IMR-90 (cell line): ENCODE data around the gene AFF2. TPM values are rescaled to one million over a fixed set of nuclear protein-coding genes. Genes with fewer than 3 reads are reported as not detected.

Source experiments
- ATAC-seq: fragments of 200-7000 bp; cut with Tn5 transposase; 2 replicates; pipeline ENCODE4 v1.9.1; 2020; ENCODE audit warnings: low read depth, mild to moderate bottlenecking, moderate library complexity
- BruUV-seq: library from RNA; stranded (reverse); fragments of 400-500 nt; replicated peaks from 2 replicates; lab custom pipeline; 2021; lab: Mats Ljungman, UMichigan
- CTCF ChIA-PET: fragments of 300-600 bp; formaldehyde crosslinking; extraction: SDS; loops from one replicate; lab custom pipeline; 2021; ENCODE audit warnings: antibody characterized with exemption; lab: Yijun Ruan, JAX
- POLR2A ChIA-PET: fragments of 300-600 bp; sonication (Branson Sonifier 250); formaldehyde crosslinking; loops from one replicate; lab custom pipeline; 2022; ENCODE audit warnings: antibody characterized with exemption; ENCODE audit not compliant: unreplicated experiment; lab: Charles Lee
- DNase-seq: peaks from one replicate; pipeline ENCODE4 v3.0.0; 2013
- H2AFZ ChIP-seq: replicated peaks from 2 replicates; pipeline ENCODE3; 2013; ENCODE audit warnings: low read length, mild to moderate bottlenecking; ENCODE audit not compliant: poor library complexity
- H2AK5ac ChIP-seq: 2 replicates; pipeline ENCODE4 v1.6.1; 2013; ENCODE audit warnings: low read depth, low read length, inconsistent platforms
- H2AK9ac ChIP-seq: replicated peaks from 2 replicates; pipeline ENCODE3; 2013; ENCODE audit warnings: mild to moderate bottlenecking, low read depth, low read length, moderate library complexity; ENCODE audit not compliant: poor library complexity
- H2BK120ac ChIP-seq: 2 replicates; pipeline ENCODE4 v1.6.1; 2013; ENCODE audit warnings: low read depth, low read length, inconsistent platforms
- H2BK15ac ChIP-seq: 3 replicates; pipeline ENCODE4 v1.6.1; 2013; ENCODE audit warnings: low read depth, low read length, inconsistent platforms
- H2BK20ac ChIP-seq: 2 replicates; pipeline ENCODE4 v1.6.1; 2013; ENCODE audit warnings: low read depth, mild to moderate bottlenecking, inconsistent platforms, low read length, moderate library complexity
- H2BK5ac ChIP-seq: 2 replicates; pipeline ENCODE4 v1.6.1; 2013; ENCODE audit warnings: mild to moderate bottlenecking, low read depth, low read length, inconsistent platforms; ENCODE audit not compliant: poor library complexity, severe bottlenecking
- H3K14ac ChIP-seq: replicated peaks from 2 replicates; pipeline ENCODE4 v1.6.1; 2013; ENCODE audit warnings: low read depth, low read length, inconsistent platforms
- H3K18ac ChIP-seq: 2 replicates; pipeline ENCODE4 v1.6.1; 2013; ENCODE audit warnings: low read depth, low read length, control low read depth
- H3K23ac ChIP-seq: 2 replicates; pipeline ENCODE4 v1.6.1; 2013; ENCODE audit warnings: low read depth, low read length, inconsistent platforms
- H3K27ac ChIP-seq: 2 replicates; pipeline ENCODE4 v1.5.1; 2013; ENCODE audit warnings: mild to moderate bottlenecking, control low read depth, low read length; ENCODE audit not compliant: insufficient read depth
- H3K27me3 ChIP-seq: 2 replicates; pipeline ENCODE4 v1.6.1; 2013; ENCODE audit warnings: low read length; ENCODE audit not compliant: control insufficient read depth, insufficient read depth
- H3K36me3 ChIP-seq: 2 replicates; pipeline ENCODE4 v1.6.1; 2013; ENCODE audit warnings: low read length, mixed read lengths; ENCODE audit not compliant: control insufficient read depth, insufficient read depth
- H3K4ac ChIP-seq: 2 replicates; pipeline ENCODE4 v1.6.1; 2013; ENCODE audit warnings: low read depth, low read length, inconsistent platforms
- H3K4me1 ChIP-seq: 2 replicates; pipeline ENCODE4 v1.6.1; 2013; ENCODE audit warnings: low read length, mixed read lengths; ENCODE audit not compliant: control insufficient read depth, insufficient read depth
- H3K4me2 ChIP-seq: 2 replicates; pipeline ENCODE4 v1.6.1; 2013; ENCODE audit warnings: low read depth, mild to moderate bottlenecking, control low read depth, low read length, moderate library complexity
- H3K4me3 ChIP-seq: 2 replicates; pipeline ENCODE4 v1.5.1; 2013; ENCODE audit warnings: low read depth, mild to moderate bottlenecking, control low read depth, low read length, moderate library complexity; ENCODE audit not compliant: insufficient read depth
- H3K56ac ChIP-seq: 2 replicates; pipeline ENCODE4 v1.6.1; 2013; ENCODE audit warnings: low read length, inconsistent platforms; ENCODE audit not compliant: insufficient read depth; ENCODE audit errors: extremely low read depth
- H3K79me1 ChIP-seq, 2 experiments: 2 replicates each; pipeline ENCODE4 v1.6.1; 2013; ENCODE audit warnings: low read length in 2 of 2, inconsistent platforms in 1 of 2, low read depth in 1 of 2
- H3K9ac ChIP-seq: 2 replicates; pipeline ENCODE4 v1.6.1; 2013; ENCODE audit warnings: low read depth, low read length, control low read depth
- H3K9me1 ChIP-seq: 2 replicates; pipeline ENCODE4 v1.6.1; 2013; ENCODE audit warnings: low read length, inconsistent platforms; ENCODE audit not compliant: insufficient read depth
- H3K9me3 ChIP-seq: 2 replicates; pipeline ENCODE4 v1.6.1; 2013; ENCODE audit warnings: low read length; ENCODE audit not compliant: control insufficient read depth, insufficient read depth
- H4K20me1 ChIP-seq: 2 replicates; pipeline ENCODE4 v1.6.1; 2013; ENCODE audit warnings: low read length, inconsistent platforms; ENCODE audit not compliant: insufficient read depth
- H4K5ac ChIP-seq: 2 replicates; pipeline ENCODE4 v1.6.1; 2013; ENCODE audit warnings: mild to moderate bottlenecking, low read depth, low read length, control low read depth
- H4K8ac ChIP-seq, 2 experiments: 2 replicates each; pipeline ENCODE4 v1.6.1; 2013; ENCODE audit warnings: low read depth in 2 of 2, low read length in 2 of 2, control low read depth in 1 of 2, inconsistent platforms in 1 of 2
- H4K91ac ChIP-seq: 2 replicates; pipeline ENCODE4 v1.6.1; 2013; ENCODE audit warnings: low read depth, low read length, inconsistent platforms; ENCODE audit not compliant: insufficient read depth
- BHLHE40 ChIP-seq: fragments of 150-350 bp; IDR thresholded peaks from 2 replicates; pipeline ENCODE4 v1.6.1; 2016; ENCODE audit warnings: mild to moderate bottlenecking, low read depth, low read length
- MAFK ChIP-seq: IDR thresholded peaks from 2 replicates; pipeline ENCODE4 v1.6.1; 2012; ENCODE audit warnings: low read depth, low read length, improper control_type of control experiment
- MAZ ChIP-seq: IDR thresholded peaks from 2 replicates; pipeline ENCODE4 v1.6.1; 2012; ENCODE audit warnings: low read depth, mild to moderate bottlenecking, low read length, improper control_type of control experiment, moderate library complexity, borderline replicate concordance
- MXI1 ChIP-seq: IDR thresholded peaks from 2 replicates; pipeline ENCODE4 v1.6.1; 2012; ENCODE audit warnings: low read depth, mild to moderate bottlenecking, low read length, moderate library complexity, borderline replicate concordance
- NFE2L2 ChIP-seq: fragments of 150-350 bp; IDR thresholded peaks from 2 replicates; pipeline ENCODE4 v1.6.1; 2016; ENCODE audit warnings: low read depth, mild to moderate bottlenecking, low read length
- POLR2A ChIP-seq: IDR thresholded peaks from 2 replicates; pipeline ENCODE4 v1.6.1; 2012; ENCODE audit warnings: mild to moderate bottlenecking, low read depth, low read length
- RAD21 ChIP-seq: IDR thresholded peaks from 2 replicates; pipeline ENCODE4 v1.6.1; 2012; ENCODE audit warnings: low read length, improper control_type of control experiment
- RCOR1 ChIP-seq: IDR thresholded peaks from 2 replicates; pipeline ENCODE4 v1.6.1; 2012; ENCODE audit warnings: mild to moderate bottlenecking, low read length, improper control_type of control experiment; ENCODE audit not compliant: insufficient replicate concordance
- RFX5 ChIP-seq: IDR thresholded peaks from 2 replicates; pipeline ENCODE4 v1.8.0; 2012; ENCODE audit warnings: low read depth, mild to moderate bottlenecking, low read length, moderate library complexity
- USF2 ChIP-seq: fragments of 150-350 bp; IDR thresholded peaks from 2 replicates; pipeline ENCODE4 v1.6.1; 2017; ENCODE audit warnings: mild to moderate bottlenecking, antibody characterized with exemption, low read length, low read depth
- WGBS, 2 experiments: methylation state at CpG; one replicate each; pipeline versions ENCODE4 v1.1.5 to v1.1.7; 2013; ENCODE audit warnings: missing lambda C conversion rate in 2 of 2; ENCODE audit not compliant: insufficient read length in 1 of 2; ENCODE audit errors: extremely low coverage in 2 of 2; 5-methylcytosine and 5-hydroxymethylcytosine counted together
- dilution Hi-C: fragments of 300-500 bp; cut with HindIII; formaldehyde crosslinking; loops from one replicate; pipeline ENCODE4 v1.14.3; 2018; ENCODE audit warnings: low sequenced_read_pairs; ENCODE audit not compliant: unreplicated experiment
- in situ Hi-C: fragments of 300-500 bp; cut with MboI; formaldehyde crosslinking; loops from 3 replicates; pipeline ENCODE4 v1.14.3; 2019; ENCODE audit warnings: low sequenced_read_pairs, inconsistent platforms, mixed read lengths
- intact Hi-C: fragments of 100-400 bp; cut with micrococcal nuclease; formaldehyde crosslinking; loops from 2 replicates; pipeline ENCODE4 v1.10.0; 2022
- polyA plus RNA-seq, 3 experiments: library from polyadenylated mRNA; depleted of rRNA; stranded (reverse); fragments of >200 nt; gene quantifications; 2 replicates each; pipeline ENCODE4 v1.2.3, GENCODE V29; 2012; ENCODE audit warnings: low replicate concordance in 1 of 3
- total RNA-seq: library from RNA; depleted of rRNA; stranded (reverse); fragments of >200 nt; gene quantifications from 2 replicates; pipeline ENCODE4 v1.2.3, GENCODE V29; 2012
- TF ChIP-seq, protein P1 (sequence below): fragments of 150-350 bp; IDR thresholded peaks from 2 replicates; pipeline ENCODE4 v1.6.1; 2016; ENCODE audit warnings: low read depth, mild to moderate bottlenecking, low read length, moderate library complexity, borderline replicate concordance

The AFF2 gene
- total and polyA plus RNA-seq, 2 of the 4 experiments (the other 2 are of a cell fraction) = 0.15 to 0.72 TPM

DNA sequence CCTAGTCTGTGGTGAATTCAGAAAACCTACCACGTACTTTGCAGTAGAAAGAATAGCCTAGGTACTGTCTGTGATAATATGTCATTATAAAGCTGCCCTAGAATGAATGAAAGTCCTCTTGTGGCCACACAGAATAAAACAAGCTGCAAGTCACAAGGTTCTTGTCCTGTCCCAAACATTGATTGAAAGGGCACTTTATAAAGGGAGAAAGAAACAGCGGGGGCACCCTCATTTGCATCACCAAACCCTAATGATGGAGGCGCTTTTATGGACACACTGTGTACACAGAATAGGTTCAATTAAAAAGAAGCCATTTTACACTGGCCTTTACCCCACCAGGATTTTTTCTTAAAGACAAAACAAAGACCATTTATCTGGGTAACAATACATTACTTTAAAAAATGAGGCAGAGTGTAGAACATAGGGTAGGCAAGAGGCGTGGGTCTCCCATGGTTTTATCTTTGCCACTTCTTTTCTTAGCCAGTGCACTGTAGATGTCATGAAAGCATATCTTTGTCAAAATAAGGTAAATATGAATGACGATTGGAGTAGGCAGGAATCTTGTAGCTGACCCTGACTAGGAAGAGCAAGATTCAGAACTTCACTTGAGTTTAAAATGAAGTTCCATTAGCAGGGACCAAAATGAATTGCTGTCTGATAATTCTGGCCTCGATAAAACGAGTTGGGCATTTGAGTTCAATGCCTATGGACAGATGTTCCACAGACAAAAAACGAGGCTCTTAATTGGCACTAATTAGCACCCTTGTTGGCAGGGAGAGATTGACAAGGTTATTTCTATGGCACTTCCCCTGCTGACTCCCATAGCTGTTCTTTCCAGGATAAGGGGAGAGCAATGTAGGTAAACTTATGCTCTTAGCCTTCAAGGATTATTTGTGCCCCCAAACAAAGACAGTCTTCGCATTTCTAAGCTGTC lies 365.1 kb downstream of the AFF2 start:
- Histone ChIP-seq H3K9me3 (no peaks in the 10 kb centered on the region), H2BK15ac (no peak overlapping the region), H4K8ac (no peak overlapping the region), H4K20me1 (no peaks in the 10 kb centered on the region), H3K14ac (no peak overlapping the region), H3K4me3 (no peak overlapping the region), H3K9me1 (no peaks in the 10 kb centered on the region), H3K4me2 (no peak overlapping the region), H2AK9ac (no peak overlapping the region), H3K27ac (no peak overlapping the region), H3K4me1 (no peaks in the 10 kb centered on the region), H3K36me3 (no peaks in the 10 kb centered on the region), H3K56ac (no peak overlapping the region), H2BK20ac (no peak overlapping the region), H4K5ac (no peak overlapping the region), H3K79me1 (no peaks in the 10 kb centered on the region), H3K27me3 (no peaks in the 10 kb centered on the region), H2AFZ (no peak overlapping the region), H2BK120ac (no peak overlapping the region), H2BK5ac (no peak overlapping the region), H3K9ac (no peak overlapping the region), H4K91ac (no peak overlapping the region), H3K4ac (no peak overlapping the region), H2AK5ac (no peak overlapping the region), H3K18ac (no peak overlapping the region), H3K23ac (no peak overlapping the region)
- no TSS peak for BruUV-seq
- dilution Hi-C loops = no loop called here
- POLR2A ChIA-PET = interaction anchor here (0.6 kb wide), 1 partner anchor 38 kb away, joined by 3 read pairs; no protein-coding TSS in a partner anchor
- intact Hi-C loops = no loop called here
- ATAC-seq (no peak), DNase-seq (no peak)
- CTCF ChIA-PET = no interaction called here
- in situ Hi-C loops = no loop called here
- TF ChIP-seq MAFK = no peak
- no peak for TF ChIP-seq RFX5
- TF ChIP-seq, protein P1, sequence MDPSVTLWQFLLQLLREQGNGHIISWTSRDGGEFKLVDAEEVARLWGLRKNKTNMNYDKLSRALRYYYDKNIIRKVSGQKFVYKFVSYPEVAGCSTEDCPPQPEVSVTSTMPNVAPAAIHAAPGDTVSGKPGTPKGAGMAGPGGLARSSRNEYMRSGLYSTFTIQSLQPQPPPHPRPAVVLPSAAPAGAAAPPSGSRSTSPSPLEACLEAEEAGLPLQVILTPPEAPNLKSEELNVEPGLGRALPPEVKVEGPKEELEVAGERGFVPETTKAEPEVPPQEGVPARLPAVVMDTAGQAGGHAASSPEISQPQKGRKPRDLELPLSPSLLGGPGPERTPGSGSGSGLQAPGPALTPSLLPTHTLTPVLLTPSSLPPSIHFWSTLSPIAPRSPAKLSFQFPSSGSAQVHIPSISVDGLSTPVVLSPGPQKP = no peak
- no peak for TF ChIP-seq POLR2A
- no peak for TF ChIP-seq MXI1
- no peak for TF ChIP-seq RAD21
- TF ChIP-seq USF2 = no peak
- no peak for TF ChIP-seq NFE2L2
- no peak for TF ChIP-seq BHLHE40
- no peak for TF ChIP-seq MAZ
- TF ChIP-seq RCOR1 = no peak
- WGBS, 2 experiments = 33% methylated on average over 2 of the region's 9 CpGs; no CpG with 5 or more reads in 1 of the 2 experiments
